LHCN-M2 (cell line): ENCODE data around the gene CD53. TPM values are rescaled to one million over a fixed set of nuclear protein-coding genes. Genes with fewer than 3 reads are reported as not detected.
"Not testable (repeated sequence)": the region's sequence is repeated elsewhere in the genome, so short reads cannot be mapped to it uniquely, and the experiment has no call there.

Experiments
- DNase-seq: peaks from one replicate; pipeline ENCODE4 v3.0.0-alpha.2; 2012; ENCODE audit warnings: low read depth
- polyA plus RNA-seq: library from polyadenylated mRNA; unstranded; fragments of >200 nt; gene quantifications from one replicate; pipeline ENCODE4 v1.2.1, GENCODE V29; 2012; ENCODE audit warnings: missing spikeins
- total RNA-seq: library from RNA; depleted of rRNA; stranded (reverse); fragments of >200 nt; gene quantifications from 2 replicates; pipeline ENCODE4 v1.2.3, GENCODE V29; 2014; rRNA removed

Gene CD53, protein sequence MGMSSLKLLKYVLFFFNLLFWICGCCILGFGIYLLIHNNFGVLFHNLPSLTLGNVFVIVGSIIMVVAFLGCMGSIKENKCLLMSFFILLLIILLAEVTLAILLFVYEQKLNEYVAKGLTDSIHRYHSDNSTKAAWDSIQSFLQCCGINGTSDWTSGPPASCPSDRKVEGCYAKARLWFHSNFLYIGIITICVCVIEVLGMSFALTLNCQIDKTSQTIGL
- not detected in 2 replicates for total RNA-seq
- not detected for polyA plus RNA-seq

DNA sequence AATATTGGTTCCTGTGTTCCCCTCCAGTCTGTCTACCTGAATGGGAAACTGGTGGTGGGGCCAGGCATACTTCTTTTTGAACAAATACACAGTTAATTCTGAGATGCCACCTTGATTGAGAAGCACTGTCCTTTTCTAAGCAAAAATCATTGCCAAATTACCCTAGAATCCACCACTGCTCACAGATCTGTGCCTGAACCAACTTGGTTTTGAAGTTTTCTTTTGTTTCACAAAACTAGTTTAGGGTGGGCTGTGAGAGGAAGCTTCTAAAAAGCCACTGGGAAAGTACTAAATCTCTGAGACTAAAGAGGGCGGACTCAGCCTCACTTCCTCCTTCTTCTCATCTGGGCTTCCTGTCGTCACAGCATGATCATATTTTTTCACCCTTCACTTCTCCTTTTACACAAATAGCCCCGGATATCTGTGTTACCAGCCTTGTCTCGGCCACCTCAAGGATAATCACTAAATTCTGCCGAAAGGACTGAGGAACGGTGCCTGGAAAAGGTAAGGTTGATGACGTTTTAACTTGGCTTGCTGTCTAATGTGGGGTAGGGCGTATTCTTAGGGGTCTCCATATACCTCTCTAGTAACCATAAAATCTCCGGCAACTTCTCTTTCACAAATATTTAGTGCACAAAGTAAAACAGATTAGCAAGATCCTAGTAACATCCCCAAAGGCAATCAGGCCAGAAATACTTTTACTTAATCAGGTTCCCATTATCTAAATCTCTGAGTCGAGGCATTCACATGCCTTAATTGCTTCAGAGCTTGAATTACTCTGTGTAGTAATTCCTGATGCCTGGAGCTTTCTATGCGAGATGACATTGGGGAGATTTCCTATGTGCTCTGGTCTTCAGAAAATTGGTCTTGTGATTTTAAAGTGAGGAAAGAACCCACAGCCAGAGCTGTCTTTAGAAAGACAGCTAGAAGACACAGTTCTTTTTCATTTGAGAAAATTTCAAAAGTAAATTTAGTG is at the start of gene CD53:
TSS of gene CD53 (plus strand) at position 404 of the 976 bp plus-strand sequence. CDS start 18,261 bp downstream, outside the sequence.
- no peak for DNase-seq

DNA sequence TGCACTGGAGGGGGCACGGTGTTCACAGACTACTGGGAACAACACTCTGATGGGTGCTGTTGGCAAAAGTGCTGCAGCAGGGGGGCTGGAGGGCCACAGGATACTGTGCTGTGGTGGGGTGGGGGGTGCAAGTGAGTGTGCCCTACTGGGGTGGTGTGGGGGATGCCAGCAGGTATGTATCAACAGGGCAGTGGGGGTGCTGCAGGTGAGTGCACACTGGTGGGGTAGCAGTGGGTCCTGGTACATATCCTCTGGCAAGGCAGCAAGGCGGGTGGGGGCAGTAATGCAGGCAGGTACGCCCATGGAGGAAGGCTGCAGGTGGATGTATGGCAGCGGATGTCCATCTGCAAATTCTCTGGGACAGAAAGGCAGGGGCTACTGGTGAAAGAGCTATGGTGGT is 48.8 kb upstream of the CD53 start:
- DNase-seq: no peak

DNA sequence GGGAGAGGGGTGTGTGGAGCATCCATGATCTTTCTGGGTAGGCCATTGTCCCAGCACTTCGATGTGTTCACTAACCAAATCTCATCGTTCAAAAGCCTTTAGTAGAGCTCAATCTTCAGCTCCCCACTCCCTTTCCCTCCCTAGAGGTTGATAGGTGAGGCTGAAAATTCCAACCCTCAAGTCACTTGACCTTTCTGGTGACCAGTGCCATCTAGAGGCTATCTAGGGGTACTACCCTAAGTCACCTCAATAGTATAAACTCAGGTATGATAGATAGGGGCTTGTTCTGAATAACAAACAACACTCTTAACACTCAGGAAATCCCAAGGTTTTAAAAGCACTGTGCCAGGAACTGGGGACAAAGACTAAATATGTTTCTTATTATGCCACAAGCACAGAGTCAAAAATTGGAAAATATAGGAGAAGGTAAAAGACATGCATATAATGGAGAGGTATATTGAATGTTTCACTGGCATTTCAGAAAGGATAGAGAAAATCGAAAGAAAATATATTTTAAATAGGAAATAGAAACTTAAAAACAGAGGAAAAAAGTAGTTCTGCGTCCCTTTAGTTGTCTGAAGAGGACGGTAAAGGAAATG is 42.9 kb upstream of the CD53 start:
- peak; percentile 12 for DNase-seq

DNA sequence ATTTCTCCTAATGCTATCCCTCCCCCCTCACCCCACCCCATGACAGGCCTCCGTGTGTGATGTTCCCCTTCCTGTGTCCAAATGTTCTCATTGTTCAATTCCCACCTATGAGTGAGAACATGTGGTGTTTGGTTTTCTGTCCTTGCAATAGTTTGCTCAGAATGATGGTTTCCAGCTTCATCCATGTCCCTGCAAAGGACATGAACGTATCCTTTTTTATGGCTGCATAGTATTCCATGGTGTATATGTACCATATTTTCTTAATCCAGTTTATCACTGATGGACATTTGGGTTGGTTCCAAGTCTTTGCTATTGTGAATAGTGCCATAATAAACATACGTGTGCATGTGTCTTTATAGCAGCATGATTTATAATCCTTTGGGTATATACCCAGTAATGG is 39.2 kb upstream of the CD53 start:
- DNase-seq: not testable (repeated sequence)

DNA sequence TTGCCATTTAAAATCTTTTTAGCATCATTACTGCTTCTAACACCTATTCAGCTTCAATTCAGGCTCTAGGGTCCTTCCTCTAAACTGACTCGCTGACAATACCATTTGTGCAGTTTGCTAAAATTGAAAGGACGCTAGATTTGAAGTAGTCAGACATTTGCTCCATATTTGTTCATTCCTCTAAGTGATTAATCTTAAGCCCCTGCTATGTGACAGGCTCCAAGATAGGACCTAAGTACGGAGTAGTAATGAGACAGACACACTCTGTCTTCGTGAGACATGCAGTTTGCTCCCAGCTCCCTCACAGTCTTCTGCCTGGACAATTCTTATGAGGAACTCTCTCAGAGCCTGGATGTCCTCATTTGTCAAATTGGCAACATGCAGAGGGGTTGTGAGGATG is 26.1 kb upstream of the CD53 start:
- DNase-seq: no peak

DNA sequence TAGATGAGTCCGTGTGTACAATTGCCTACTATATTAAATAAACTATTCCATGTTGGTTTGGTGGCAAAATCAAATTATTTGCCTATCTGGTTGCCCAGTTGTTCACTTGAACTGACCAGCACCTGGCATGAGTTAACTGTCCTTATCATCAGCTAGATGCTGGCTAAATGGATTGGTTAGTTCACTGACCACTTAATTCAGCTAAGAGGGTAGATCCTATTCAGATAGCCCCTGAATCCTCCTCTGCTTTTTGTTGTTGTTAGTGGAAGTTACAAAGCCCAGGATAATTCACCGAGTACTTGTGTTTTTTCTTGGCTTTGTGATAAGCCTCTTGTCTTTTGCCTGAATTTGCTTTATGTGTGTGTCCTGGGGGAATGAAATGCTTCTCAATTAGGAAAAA is 22.8 kb upstream of the CD53 start:
- no peak for DNase-seq

DNA sequence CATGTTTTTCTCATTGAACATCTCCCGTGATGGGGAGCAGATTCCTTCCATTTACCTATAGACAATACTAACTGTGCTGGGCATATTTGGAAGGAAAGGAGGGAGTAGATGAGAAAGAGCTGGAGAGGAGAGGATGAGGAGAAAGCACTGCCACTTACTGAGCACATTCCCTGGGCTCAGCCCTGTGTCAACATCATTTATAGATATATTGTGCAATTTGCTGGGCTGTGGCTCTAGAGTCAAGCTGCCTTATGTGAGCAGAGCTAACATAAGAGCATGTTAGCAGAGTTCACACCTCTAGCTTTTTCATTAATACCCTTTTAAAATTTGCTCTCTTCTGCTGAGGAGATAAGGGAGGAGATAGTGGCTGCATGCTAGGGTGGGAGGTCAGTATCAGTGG is 22.3 kb upstream of the CD53 start:
- DNase-seq: no peak

DNA sequence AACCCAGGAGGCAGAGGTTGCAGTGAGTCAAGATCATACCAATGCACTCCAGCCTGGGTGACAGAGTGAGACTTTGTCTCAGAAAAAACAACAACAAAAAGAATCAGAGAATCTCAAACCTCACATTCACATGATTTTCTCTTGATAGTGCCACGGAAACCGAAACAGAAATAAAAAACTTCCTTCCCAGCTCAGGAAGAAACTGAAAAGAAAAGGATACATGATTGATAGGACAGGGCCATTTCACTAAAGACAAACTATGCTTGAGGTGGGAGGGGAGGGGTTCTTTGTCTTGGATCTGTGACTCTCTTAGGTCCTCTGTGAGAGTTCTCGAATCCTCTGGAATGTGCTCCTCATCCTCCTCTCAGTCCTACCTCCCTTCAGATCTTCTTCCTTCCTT is 19.8 kb upstream of the CD53 start:
- DNase-seq: no peak

DNA sequence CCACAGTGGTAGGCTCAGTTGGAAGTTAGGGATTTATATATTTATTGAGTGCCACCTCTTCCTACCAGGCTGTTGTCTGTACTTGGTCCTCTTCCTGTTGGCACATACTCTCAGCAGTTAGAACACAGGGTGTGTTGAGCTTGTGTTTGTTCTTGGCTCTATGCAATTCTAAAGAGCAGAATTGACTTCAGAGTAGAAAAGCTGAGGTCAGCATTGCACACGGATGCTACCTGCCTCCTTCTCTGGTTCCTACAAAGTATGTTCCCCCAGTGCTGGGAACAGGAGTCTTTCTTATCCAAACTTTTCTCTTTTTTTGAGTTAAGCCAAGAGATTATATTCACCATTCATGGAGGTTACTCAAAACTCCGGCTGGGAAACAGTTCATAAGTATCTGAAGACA is 16.5 kb upstream of the CD53 start:
- no peak for DNase-seq

DNA sequence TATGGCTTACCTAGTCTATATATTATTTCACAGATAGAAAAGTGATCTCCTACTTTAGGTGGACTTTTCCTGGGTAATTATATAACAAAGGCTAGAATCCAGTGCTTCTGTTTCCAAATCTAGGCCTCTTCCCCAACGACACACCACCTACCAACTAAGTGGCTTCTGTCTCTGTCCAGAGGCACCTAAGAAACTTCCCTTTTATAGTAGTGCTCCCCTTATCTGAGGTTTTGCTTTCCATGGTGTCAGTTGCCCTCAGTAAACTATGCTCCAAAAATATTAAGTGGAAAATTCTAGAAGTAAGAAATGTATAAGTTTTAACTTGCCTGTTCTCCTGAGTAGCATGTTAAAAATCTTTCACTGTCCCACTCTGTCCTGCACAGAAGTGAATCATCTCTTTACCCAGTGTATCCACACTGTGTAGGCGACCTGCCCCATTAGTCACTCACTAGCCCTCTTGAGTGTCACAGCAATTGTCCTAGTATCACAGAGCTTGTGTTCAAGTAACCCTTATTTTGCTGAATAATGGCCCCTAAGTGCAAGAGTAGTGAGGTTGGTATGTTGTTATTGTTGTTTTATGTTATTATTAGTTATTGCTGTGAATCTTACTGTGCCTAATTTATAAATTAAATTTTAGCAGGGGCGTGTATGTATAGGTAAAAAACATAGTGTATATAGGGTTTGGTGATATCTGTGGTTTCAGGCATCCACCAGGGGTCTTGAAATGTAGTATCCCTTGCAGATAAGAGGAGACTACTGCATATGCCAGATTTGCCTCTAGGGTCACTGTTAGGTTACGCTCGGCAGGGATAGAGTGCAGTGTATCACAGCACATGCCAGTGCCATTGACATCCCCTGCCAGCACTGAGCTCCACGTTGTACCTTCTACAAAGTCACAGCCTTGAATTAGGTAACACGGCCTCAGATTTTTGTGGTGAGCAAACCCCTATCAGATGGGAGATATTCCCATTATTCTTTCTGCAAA is 14.7 kb upstream of the CD53 start:
- DNase-seq: no peak

DNA sequence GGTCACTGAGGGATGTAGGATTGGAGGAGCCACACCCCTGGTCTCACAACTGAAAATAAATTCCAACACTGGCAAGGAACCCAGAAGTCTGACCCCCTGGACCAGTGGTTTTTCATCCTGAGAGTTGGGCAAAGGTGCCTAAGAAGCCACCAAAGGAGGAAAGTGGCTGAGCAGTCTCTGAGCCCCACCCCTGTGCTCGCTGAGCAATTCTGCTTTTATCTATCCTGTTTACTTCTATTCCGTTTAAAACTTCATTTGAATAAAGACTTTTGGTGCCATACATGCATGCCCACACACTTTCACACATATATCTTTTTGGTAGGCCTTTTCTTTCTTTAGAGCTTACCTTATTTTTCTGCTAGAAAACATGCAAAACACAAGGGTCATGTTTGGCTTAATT is 13.9 kb upstream of the CD53 start:
- DNase-seq: no peak

DNA sequence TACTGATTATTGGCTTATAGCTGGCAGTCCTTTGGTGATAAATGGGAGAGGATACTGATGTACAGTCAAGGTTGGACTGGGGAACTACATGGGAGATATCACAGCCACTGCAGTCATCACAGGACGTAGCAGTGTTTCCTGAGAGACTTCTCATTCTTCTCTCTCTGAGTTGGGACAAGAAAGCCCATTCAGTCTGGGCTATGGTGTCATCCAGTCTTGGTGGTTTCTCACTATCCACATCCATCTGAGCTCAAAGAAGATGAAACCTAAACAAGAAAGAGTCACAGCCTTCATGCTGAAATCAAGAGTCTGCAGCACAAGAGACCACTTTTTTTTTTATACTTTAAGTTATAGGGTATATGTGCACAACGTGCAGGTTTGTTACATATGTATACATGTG is 12.8 kb upstream of the CD53 start:
- DNase-seq: no peak

DNA sequence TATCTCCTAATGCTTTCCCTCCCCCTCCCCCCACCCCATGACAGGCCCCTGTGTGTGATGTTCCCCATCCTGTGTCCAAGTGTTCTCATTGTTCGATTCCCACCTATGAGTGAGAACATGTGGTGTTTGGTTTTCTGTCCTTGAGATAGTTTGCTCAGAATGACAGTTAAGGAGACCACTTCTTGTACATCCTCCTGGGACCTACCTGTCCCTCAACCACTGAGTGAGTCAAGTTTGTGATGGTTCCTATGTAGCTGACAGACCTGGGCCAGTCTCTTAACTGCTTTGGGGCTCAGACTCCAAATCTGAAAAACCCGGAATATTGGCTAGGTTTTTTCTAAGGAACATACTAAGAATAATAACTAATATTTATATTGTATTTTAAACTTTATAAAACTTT is 12.3 kb upstream of the CD53 start:
- DNase-seq: not testable (repeated sequence)

DNA sequence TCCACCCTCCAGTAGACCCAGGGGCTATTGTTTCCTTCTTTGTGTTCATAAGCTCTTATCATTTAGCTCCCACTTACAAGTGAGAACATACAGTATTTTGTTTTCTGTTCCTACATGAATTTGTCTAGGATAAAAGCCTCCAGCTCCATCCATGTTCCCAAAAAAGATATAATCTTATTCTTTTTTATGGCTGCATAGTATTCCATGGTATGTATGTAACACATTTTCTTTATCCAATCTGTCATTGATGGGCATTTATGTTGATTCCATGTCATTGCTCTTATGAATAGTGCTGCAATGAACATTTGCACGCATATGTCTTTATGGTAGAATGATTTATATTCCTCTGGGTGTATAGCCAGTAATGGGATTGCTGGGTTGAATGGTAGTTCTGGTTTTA is 11.0 kb upstream of the CD53 start:
- DNase-seq: not testable (repeated sequence)

DNA sequence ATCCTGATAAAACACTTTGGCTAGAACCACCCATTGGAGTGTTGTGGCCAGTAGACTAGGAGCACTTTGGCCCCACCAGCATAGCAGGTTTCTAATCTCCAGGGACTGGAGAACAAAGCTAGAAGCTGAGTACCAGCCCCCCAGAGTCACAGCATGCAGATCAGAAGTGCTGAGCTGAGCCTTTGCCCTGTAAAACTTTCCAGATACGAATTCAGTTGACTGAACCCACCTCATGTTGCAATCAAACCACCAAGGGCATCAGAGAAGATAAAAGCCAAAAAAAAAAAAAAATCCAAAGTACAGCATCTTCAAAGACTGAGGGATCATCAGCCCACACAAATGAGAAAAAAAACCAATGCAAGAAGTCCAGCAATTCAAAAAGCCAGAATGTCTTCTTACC is 8.7 kb upstream of the CD53 start:
- no peak for DNase-seq

DNA sequence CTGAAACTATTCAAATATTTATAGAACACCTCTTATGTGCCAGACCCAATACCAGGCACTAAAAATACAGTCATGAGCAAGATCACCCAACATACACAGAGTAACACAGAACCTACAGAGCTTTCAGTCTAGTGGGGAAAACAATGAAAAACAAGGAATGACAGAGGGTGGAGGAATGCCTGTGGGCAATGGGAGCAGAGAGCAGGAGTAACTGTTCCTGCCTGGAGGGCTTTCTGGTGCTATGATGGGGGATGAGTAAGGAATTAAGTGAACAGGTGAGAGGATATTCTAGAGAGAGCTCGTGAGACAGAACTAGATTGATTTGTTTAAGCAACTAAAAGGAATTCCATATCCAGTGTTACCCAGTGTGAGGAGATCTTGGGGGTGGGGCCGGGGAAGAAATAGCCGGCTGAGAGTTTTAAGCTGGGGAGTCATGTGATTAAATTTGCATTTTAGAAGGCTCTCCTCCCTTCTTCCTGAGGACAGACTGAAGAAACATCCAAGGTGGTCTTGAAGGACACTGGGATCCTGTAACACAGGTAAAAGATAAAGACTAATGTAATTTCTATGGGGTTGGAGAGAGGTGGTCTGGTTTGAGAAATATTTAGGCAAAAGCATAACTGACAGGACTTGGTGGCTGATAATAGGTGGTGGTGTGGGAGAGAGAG is 2.1 kb upstream of the CD53 start:
- no peak for DNase-seq

DNA sequence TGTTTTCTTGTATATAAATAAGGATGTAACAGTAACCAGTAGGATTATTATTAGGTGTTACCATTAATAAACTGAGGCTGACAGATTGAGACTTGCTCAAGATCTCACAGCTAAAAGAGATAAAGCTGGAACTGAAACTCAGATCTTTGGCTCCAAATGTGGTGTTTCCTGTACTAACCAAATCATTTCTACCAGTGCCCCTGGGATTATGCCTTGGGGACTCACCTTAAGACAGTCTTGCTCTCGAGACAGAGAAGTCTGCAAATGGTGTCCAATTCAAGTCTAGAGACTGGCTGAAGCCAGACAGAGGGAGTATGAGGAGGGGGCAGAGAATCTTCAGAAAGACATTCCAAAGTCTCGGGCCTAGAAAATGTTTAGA is 593 bp upstream of the CD53 start:
- no peak for DNase-seq

DNA sequence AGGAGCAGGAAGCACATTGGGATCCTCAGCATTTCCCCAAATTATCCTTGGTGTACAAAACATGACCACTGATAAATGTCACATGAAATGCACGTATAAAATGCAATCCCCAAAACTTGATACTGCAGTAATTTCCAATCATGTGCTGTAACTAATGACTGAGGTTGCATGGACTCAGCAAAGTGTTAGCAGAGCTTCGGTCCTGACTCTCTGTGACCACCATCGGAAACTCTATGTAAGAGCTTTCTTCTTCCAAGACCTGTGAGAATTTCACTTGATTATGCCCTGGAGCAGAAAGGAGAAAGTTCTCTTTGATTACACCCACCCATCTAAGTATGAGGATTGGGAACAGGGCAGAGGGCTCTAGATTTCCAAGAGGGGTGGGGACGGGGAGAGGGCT is 908 bp downstream of the CD53 start:
- DNase-seq: no peak

DNA sequence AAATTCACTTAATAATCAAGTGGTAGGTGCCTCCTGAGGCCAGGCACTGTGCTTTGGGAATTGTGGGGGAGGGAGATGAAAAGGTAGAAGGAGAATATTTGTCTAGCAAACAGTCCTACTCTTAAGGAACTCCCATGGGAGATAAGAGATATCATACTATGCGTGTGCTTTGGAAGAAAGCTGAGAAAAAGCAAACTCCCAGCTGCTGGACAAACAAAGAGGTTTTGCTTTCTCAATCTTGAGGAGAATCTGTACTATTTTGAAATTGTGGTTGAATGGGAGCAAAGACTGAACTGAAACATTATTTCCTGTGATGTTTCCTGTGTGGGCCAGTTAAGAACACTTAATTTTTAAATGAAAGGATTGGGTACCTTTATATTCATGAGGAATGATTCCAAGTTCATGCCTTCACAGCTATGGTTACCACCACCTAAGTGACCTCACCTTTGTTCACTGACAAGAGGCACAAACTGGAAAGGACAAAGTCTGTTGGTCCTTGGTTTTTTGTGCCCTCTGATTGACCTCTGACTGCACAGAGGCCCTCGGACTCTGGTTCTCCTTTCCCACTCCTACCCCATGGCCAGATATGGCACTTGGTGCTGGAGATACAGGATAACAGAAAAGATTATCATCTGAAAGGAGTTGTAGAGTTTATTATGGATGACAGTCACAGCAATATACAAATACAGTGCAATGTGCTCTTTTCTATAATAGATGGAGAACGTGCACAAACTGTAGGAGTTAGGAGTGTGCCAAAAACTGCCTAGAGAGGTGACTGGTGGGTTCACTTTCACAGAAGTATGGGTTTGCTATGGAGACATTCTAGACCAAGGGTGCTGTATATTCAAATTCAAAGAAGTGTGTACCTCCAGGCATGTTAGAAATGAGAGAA is 1.6 kb downstream of the CD53 start:
- DNase-seq: no peak
